Measurements from ENCODE around the gene ALOX12B. TPM values are rescaled to one million over a fixed set of nuclear protein-coding genes. Genes with fewer than 3 reads are reported as not detected.

The ALOX12B gene
- total and polyA plus RNA-seq, 11 donors = not detected

GRCh38 chr17:8120520-8121406 is 33.2 kb upstream of the ALOX12B start:
- Histone ChIP-seq H3K36me3 (no peaks in the 10 kb centered on the region), H3K9me3 (no peaks in the 10 kb centered on the region), H3K4me3 (peak overlapping the region; percentile 34 to 79 (median 66)), H3K4me1 (peaks cover 7 to 79% (median 59%) of the 10 kb centered on the region in 12 donors), H3K27ac (peak overlapping the region in 8 of 12 donors; percentile 35 to 85 (median 78)), H3K27me3 (peaks cover 0 to 58% (median 10%) of the 10 kb centered on the region in 9 donors)
- peak in 3 of 5 donors; percentile 41 to 63 (median 57) for DNase-seq
- ATAC-seq = peak in 3 of 4 donors; percentile 8 to 25 (median 22)
- TF ChIP-seq, protein P1, sequence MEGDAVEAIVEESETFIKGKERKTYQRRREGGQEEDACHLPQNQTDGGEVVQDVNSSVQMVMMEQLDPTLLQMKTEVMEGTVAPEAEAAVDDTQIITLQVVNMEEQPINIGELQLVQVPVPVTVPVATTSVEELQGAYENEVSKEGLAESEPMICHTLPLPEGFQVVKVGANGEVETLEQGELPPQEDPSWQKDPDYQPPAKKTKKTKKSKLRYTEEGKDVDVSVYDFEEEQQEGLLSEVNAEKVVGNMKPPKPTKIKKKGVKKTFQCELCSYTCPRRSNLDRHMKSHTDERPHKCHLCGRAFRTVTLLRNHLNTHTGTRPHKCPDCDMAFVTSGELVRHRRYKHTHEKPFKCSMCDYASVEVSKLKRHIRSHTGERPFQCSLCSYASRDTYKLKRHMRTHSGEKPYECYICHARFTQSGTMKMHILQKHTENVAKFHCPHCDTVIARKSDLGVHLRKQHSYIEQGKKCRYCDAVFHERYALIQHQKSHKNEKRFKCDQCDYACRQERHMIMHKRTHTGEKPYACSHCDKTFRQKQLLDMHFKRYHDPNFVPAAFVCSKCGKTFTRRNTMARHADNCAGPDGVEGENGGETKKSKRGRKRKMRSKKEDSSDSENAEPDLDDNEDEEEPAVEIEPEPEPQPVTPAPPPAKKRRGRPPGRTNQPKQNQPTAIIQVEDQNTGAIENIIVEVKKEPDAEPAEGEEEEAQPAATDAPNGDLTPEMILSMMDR (IDR thresholded peaks at IDR 0.05) = peak in 4 of 12 donors; percentile 12 to 34 (median 26)
- TF ChIP-seq POLR2A (IDR thresholded peaks at IDR 0.05) = no peak
- 1% methylated on average over 40 of the region's 40 CpGs for WGBS, 4 donors
- intact Hi-C loops (cut with DNase I) = loop anchor here in 9 of 10 donors (1.0 to 10.0 kb wide), 10 partner anchors 37 to 174 kb away; partner anchors contain the start of genes VAMP2 (in 3 of the 9) and SLC25A35 (in 2 of the 9)

- intact Hi-C loops (cut with DNase I) = loop anchor here (1.0 to 10.0 kb wide), 14 partner anchors 37 to 175 kb away; partner anchors contain the start of genes VAMP2 (in 3 of the 10) and SLC25A35 (in 2 of the 10)
- Histone ChIP-seq H3K27me3 (peaks cover 0 to 62% (median 19%) of the 10 kb centered on the region in 9 donors), H3K4me1 (peaks cover 7 to 69% (median 52%) of the 10 kb centered on the region in 12 donors), H3K4me3 (peak overlapping the region; percentile 1 to 79 (median 66)), H3K36me3 (no peaks in the 10 kb centered on the region), H3K27ac (peak overlapping the region in 11 of 12 donors; percentile 59 to 85 (median 75)), H3K9me3 (no peaks in the 10 kb centered on the region)
- peak; percentile 51 to 78 (median 72) for ATAC-seq
- 1% methylated on average over 28 of the region's 28 CpGs for WGBS, 4 donors
- DNase-seq = peak; percentile 71 to 85 (median 79)
- no peak for TF ChIP-seq POLR2A (IDR thresholded peaks at IDR 0.05)
- TF ChIP-seq, protein P1 (IDR thresholded peaks at IDR 0.05) = no peak
Observed at GRCh38 chr17:8119581-8120519, 32.3 kb upstream of the ALOX12B start.

GRCh38 chr17:8118769-8119580 is 31.5 kb upstream of the ALOX12B start:
- no peaks in the 10 kb centered on the region for H3K36me3 ChIP-seq
- no peaks in the 10 kb centered on the region for H3K9me3 ChIP-seq
- peaks cover 0 to 60% (median 18%) of the 10 kb centered on the region in 9 donors for H3K27me3 ChIP-seq
- H3K27ac ChIP-seq = peak overlapping the region; percentile 20 to 85 (median 74)
- H3K4me3 ChIP-seq = peak overlapping the region; percentile 1 to 79 (median 64)
- DNase-seq (peak; percentile 84 to 94 (median 91)), ATAC-seq (peak; percentile 79 to 86 (median 84))
- intact Hi-C loops (cut with DNase I) = loop anchor here in 6 of 10 donors (1.0 to 5.0 kb wide), 7 partner anchors 37 to 173 kb away; no protein-coding TSS in a partner anchor
- TF ChIP-seq, protein P1 (IDR thresholded peaks at IDR 0.05) = peak; percentile 71 to 100 (median 88)
- no peak for TF ChIP-seq POLR2A (IDR thresholded peaks at IDR 0.05)
- H3K4me1 ChIP-seq = peaks cover 7 to 61% (median 43%) of the 10 kb centered on the region in 12 donors
- WGBS, 4 donors = 0% methylated on average over 20 to 38 of the region's 38 CpGs

Measured in heart left ventricle (tissue), 16 donors.